Naive B cell (primary cell): ENCODE measurements around the gene LYVE1. TPM values are rescaled to one million over a fixed set of nuclear protein-coding genes. Genes with fewer than 3 reads are reported as not detected.
A peak's percentile ranks its signal among the peaks of the same experiment; 100 is the strongest.

Experiments used
- ATAC-seq, 2 donors: fragments of 150-1000 bp; cut with Tn5 transposase; 2 replicates each; pipeline ENCODE4 v1.10.0; 2021; ENCODE audit warnings: low read depth in 2 of 2, mild to moderate bottlenecking in 2 of 2, moderate library complexity in 2 of 2
- DNase-seq: peaks from one replicate; pipeline ENCODE4 v3.0.0; 2022
- H3K27ac Mint-ChIP-seq, 6 donors: one replicate each; pipeline ENCODE4 v1.8.0; 2020 to 2022; ENCODE audit warnings: mild to moderate bottlenecking in 6 of 6, mixed read lengths in 6 of 6, moderate library complexity in 5 of 6, inconsistent platforms in 2 of 6
- H3K27me3 Mint-ChIP-seq, 3 donors: one replicate each; pipeline ENCODE4 v1.8.0; 2021 to 2022; ENCODE audit warnings: mixed read lengths in 3 of 3, mild to moderate bottlenecking in 1 of 3
- H3K36me3 Mint-ChIP-seq, 2 donors: one replicate each; pipeline ENCODE4 v1.8.0; 2020 to 2022; ENCODE audit warnings: mixed read lengths in 2 of 2, inconsistent platforms in 1 of 2, mild to moderate bottlenecking in 1 of 2
- H3K4me1 Mint-ChIP-seq, 3 donors: one replicate each; pipeline ENCODE4 v1.8.0; 2020 to 2022; ENCODE audit warnings: mixed read lengths in 3 of 3, inconsistent platforms in 1 of 3, mild to moderate bottlenecking in 1 of 3, moderate library complexity in 1 of 3
- H3K4me3 Mint-ChIP-seq, 8 donors: one replicate each; pipeline ENCODE4 v1.8.0; 2020 to 2022; ENCODE audit warnings: mild to moderate bottlenecking in 8 of 8, mixed read lengths in 8 of 8, moderate library complexity in 8 of 8, inconsistent platforms in 2 of 8
- H3K9me3 Mint-ChIP-seq, 7 donors: one replicate each; pipeline ENCODE4 v1.8.0; 2020 to 2022; ENCODE audit warnings: mixed read lengths in 7 of 7, mild to moderate bottlenecking in 5 of 7, inconsistent platforms in 2 of 7, moderate library complexity in 1 of 7
- polyA plus RNA-seq, 6 donors: library from polyadenylated mRNA; unstranded; fragments of 300-500 nt; fragmentation: Illumina TruSeq; gene quantifications; one replicate each; pipeline ENCODE4 v1.2.3, GENCODE V29; 2021; ENCODE audit warnings: low read depth in 6 of 6

LYVE1 gene
- polyA plus RNA-seq, 6 donors from 2014 or later = 0.08 to 0.38 (median 0.29) TPM; not detected in 1

GRCh38 chr11:10544491-10545465, 23.7 kb downstream of the LYVE1 start:
- H3K4me3 Mint-ChIP-seq = peak overlapping the region; percentile 51 to 80 (median 72)
- peaks cover 33 to 75% (median 36%) of the 10 kb centered on the region in 3 donors for H3K4me1 Mint-ChIP-seq
- DNase-seq (peak; percentile 76), ATAC-seq (peak; percentile 57 to 64)
- H3K36me3 Mint-ChIP-seq = peaks cover 0 to 10% of the 10 kb centered on the region in 2 donors
- H3K9me3 Mint-ChIP-seq = peaks cover 0 to 21% (median 13%) of the 10 kb centered on the region in 7 donors
- no peaks in the 10 kb centered on the region for H3K27me3 Mint-ChIP-seq
- H3K27ac Mint-ChIP-seq = peak overlapping the region; percentile 57 to 94 (median 77)

- peak overlapping the region in 2 of 6 donors; percentile 80 to 93 for H3K27ac Mint-ChIP-seq
- DNase-seq (no peak), ATAC-seq (no peak)
- peaks cover 0 to 7% of the 10 kb centered on the region in 2 donors for H3K36me3 Mint-ChIP-seq
- H3K9me3 Mint-ChIP-seq = peaks cover 0 to 21% (median 13%) of the 10 kb centered on the region in 7 donors
- H3K4me1 Mint-ChIP-seq = peaks cover 40 to 77% (median 42%) of the 10 kb centered on the region in 3 donors
- H3K4me3 Mint-ChIP-seq = peak overlapping the region in 3 of 8 donors; percentile 12 to 93 (median 44)
- no peaks in the 10 kb centered on the region for H3K27me3 Mint-ChIP-seq
Observed at GRCh38 chr11:10543782-10544181, 24.7 kb downstream of the LYVE1 start.

GRCh38 chr11:10542776-10543175, 25.7 kb downstream of the LYVE1 start:
- H3K27me3 Mint-ChIP-seq = no peaks in the 10 kb centered on the region
- peaks cover 39 to 76% (median 42%) of the 10 kb centered on the region in 3 donors for H3K4me1 Mint-ChIP-seq
- DNase-seq = no peak
- peak overlapping the region in 5 of 6 donors; percentile 29 to 96 (median 47) for H3K27ac Mint-ChIP-seq
- peaks cover 0 to 7% of the 10 kb centered on the region in 2 donors for H3K36me3 Mint-ChIP-seq
- H3K4me3 Mint-ChIP-seq = peak overlapping the region in 3 of 8 donors; percentile 8 to 93 (median 40)
- ATAC-seq = no peak
- peaks cover 0 to 21% (median 13%) of the 10 kb centered on the region in 7 donors for H3K9me3 Mint-ChIP-seq

GRCh38 chr11:10541561-10541930, 26.9 kb downstream of the LYVE1 start:
- H3K9me3 Mint-ChIP-seq = peaks cover 0 to 21% (median 13%) of the 10 kb centered on the region in 7 donors
- DNase-seq = no peak
- peaks cover 50 to 80% (median 50%) of the 10 kb centered on the region in 3 donors for H3K4me1 Mint-ChIP-seq
- peaks cover 0 to 7% of the 10 kb centered on the region in 2 donors for H3K36me3 Mint-ChIP-seq
- no peaks in the 10 kb centered on the region for H3K27me3 Mint-ChIP-seq
- peak overlapping the region; percentile 79 to 96 (median 94) for H3K4me3 Mint-ChIP-seq
- H3K27ac Mint-ChIP-seq = peak overlapping the region; percentile 96 to 99 (median 98)
- ATAC-seq = no peak

GRCh38 chr11:10540915-10541560, 27.4 kb downstream of the LYVE1 start, which contains the start of gene RNF141:
Gene RNF141 (minus strand): TSS chr11:10541187. CDS start chr11:10534158, 7,029 bp downstream.
- peaks cover 48 to 82% (median 55%) of the 10 kb centered on the region in 3 donors for H3K4me1 Mint-ChIP-seq
- ATAC-seq (peak; percentile 88 to 90), DNase-seq (peak; percentile 96)
- H3K36me3 Mint-ChIP-seq = peaks cover 0 to 7% of the 10 kb centered on the region in 2 donors
- H3K27me3 Mint-ChIP-seq = no peaks in the 10 kb centered on the region
- H3K9me3 Mint-ChIP-seq = peaks cover 0 to 21% (median 13%) of the 10 kb centered on the region in 7 donors
- peak within 1 kb of the TSS; percentile 96 to 99 (median 98) for H3K27ac Mint-ChIP-seq
- peak within 1 kb of the TSS; percentile 79 to 96 (median 94) for H3K4me3 Mint-ChIP-seq

GRCh38 chr11:10540546-10540914, 27.9 kb downstream of the LYVE1 start:
- no peak for DNase-seq
- peaks cover 46 to 82% (median 54%) of the 10 kb centered on the region in 3 donors for H3K4me1 Mint-ChIP-seq

GRCh38 chr11:10539339-10539738, 29.1 kb downstream of the LYVE1 start:
- no peak for DNase-seq
- H3K36me3 Mint-ChIP-seq = peaks cover 0 to 7% of the 10 kb centered on the region in 2 donors
- ATAC-seq = no peak
- peaks cover 38 to 74% (median 46%) of the 10 kb centered on the region in 3 donors for H3K4me1 Mint-ChIP-seq
- no peaks in the 10 kb centered on the region for H3K27me3 Mint-ChIP-seq
- H3K4me3 Mint-ChIP-seq = peak overlapping the region in 7 of 8 donors; percentile 79 to 96 (median 94)
- peak overlapping the region in 4 of 6 donors; percentile 90 to 99 (median 97) for H3K27ac Mint-ChIP-seq
- peaks cover 0 to 13% (median 10%) of the 10 kb centered on the region in 7 donors for H3K9me3 Mint-ChIP-seq

More at GRCh38 chr11:10540546-10540914, 27.9 kb downstream of the LYVE1 start:
- peak; percentile 0 to 4 for ATAC-seq
- H3K27me3 Mint-ChIP-seq = no peaks in the 10 kb centered on the region
- peaks cover 0 to 21% (median 13%) of the 10 kb centered on the region in 7 donors for H3K9me3 Mint-ChIP-seq
- H3K27ac Mint-ChIP-seq = peak overlapping the region; percentile 90 to 99 (median 98)
- peaks cover 0 to 7% of the 10 kb centered on the region in 2 donors for H3K36me3 Mint-ChIP-seq
- H3K4me3 Mint-ChIP-seq = peak overlapping the region; percentile 79 to 96 (median 94)

GRCh38 chr11:10538924-10539323, 29.5 kb downstream of the LYVE1 start:
- DNase-seq (no peak), ATAC-seq (no peak)
- Mint-ChIP-seq H3K36me3 (peaks cover 1 to 9% of the 10 kb centered on the region in 2 donors), H3K9me3 (peaks cover 0 to 9% (median 6%) of the 10 kb centered on the region in 7 donors), H3K27me3 (no peaks in the 10 kb centered on the region), H3K4me3 (peak overlapping the region in 5 of 8 donors; percentile 55 to 96 (median 93)), H3K4me1 (peaks cover 39 to 73% (median 50%) of the 10 kb centered on the region in 3 donors), H3K27ac (peak overlapping the region in 1 of 6 donors; percentile 96)

- no peak for ATAC-seq
- Mint-ChIP-seq H3K27ac (peak overlapping the region in 3 of 6 donors; percentile 3 to 65 (median 65)), H3K36me3 (peaks cover 6 to 14% of the 10 kb centered on the region in 2 donors), H3K27me3 (no peaks in the 10 kb centered on the region), H3K4me1 (peaks cover 46 to 69% (median 59%) of the 10 kb centered on the region in 3 donors), H3K4me3 (peak overlapping the region in 2 of 8 donors; percentile 55 to 62), H3K9me3 (no peaks in the 10 kb centered on the region)
- no peak for DNase-seq
Observed at GRCh38 chr11:10537600-10537999, 30.9 kb downstream of the LYVE1 start.

GRCh38 chr11:10534316-10534715, 34.1 kb downstream of the LYVE1 start:
- H3K36me3 Mint-ChIP-seq = peaks cover 21 to 27% of the 10 kb centered on the region in 2 donors
- DNase-seq (no peak), ATAC-seq (peak in 1 of 2 donors; percentile 39)
- no peaks in the 10 kb centered on the region for H3K27me3 Mint-ChIP-seq
- H3K27ac Mint-ChIP-seq = peak overlapping the region in 1 of 6 donors; percentile 60
- peaks cover 32 to 49% (median 46%) of the 10 kb centered on the region in 3 donors for H3K4me1 Mint-ChIP-seq
- no peaks in the 10 kb centered on the region for H3K9me3 Mint-ChIP-seq
- H3K4me3 Mint-ChIP-seq = peak overlapping the region in 1 of 8 donors; percentile 63

GRCh38 chr11:10533323-10533722, 35.1 kb downstream of the LYVE1 start:
- ATAC-seq = no peak
- no peak for DNase-seq
- Mint-ChIP-seq H3K9me3 (no peaks in the 10 kb centered on the region), H3K27ac (peak overlapping the region in 2 of 6 donors; percentile 28 to 41), H3K27me3 (no peaks in the 10 kb centered on the region), H3K36me3 (peaks cover 28 to 33% of the 10 kb centered on the region in 2 donors), H3K4me3 (no peak overlapping the region), H3K4me1 (peaks cover 29 to 43% (median 36%) of the 10 kb centered on the region in 3 donors)

GRCh38 chr11:10532526-10532925, 35.9 kb downstream of the LYVE1 start:
- ATAC-seq (no peak), DNase-seq (no peak)
- no peak overlapping the region for H3K4me3 Mint-ChIP-seq
- peaks cover 25 to 39% (median 32%) of the 10 kb centered on the region in 3 donors for H3K4me1 Mint-ChIP-seq
- H3K36me3 Mint-ChIP-seq = peaks cover 29 to 37% of the 10 kb centered on the region in 2 donors
- H3K27ac Mint-ChIP-seq = peak overlapping the region in 4 of 6 donors; percentile 3 to 65 (median 36)
- H3K27me3 Mint-ChIP-seq = no peaks in the 10 kb centered on the region
- no peaks in the 10 kb centered on the region for H3K9me3 Mint-ChIP-seq
